K562 (cell line): ENCODE results near the gene SNX20. TPM values are rescaled to one million over a fixed set of nuclear protein-coding genes. Genes with fewer than 3 reads are reported as not detected.

ENCODE experiments used
- ASH1L ChIP-seq: fragments of 450-650 bp; IDR thresholded peaks from 2 replicates; pipeline ENCODE4 v1.6.1; 2018; ENCODE audit warnings: borderline replicate concordance, mild to moderate bottlenecking, low read depth; ENCODE audit not compliant: partially characterized antibody
- CBFB ChIP-seq: sonication (generic); formaldehyde crosslinking; IDR thresholded peaks from 2 replicates; pipeline ENCODE4 v1.4.0; 2020; ENCODE audit warnings: mild to moderate bottlenecking, missing genetic modification reagents
- CC2D1A ChIP-seq: fragments of 450-650 bp; IDR thresholded peaks from 2 replicates; pipeline ENCODE4 v1.6.1; 2017; ENCODE audit warnings: mild to moderate bottlenecking
- CREB1 ChIP-seq, 2 experiments: sonication (generic) in 1 of 2; formaldehyde crosslinking in 1 of 2; IDR thresholded peaks; 2 replicates each; pipeline versions ENCODE4 v1.6.1 to v1.8.0; 2012 to 2022; ENCODE audit warnings: inconsistent platforms in 1 of 2, mild to moderate bottlenecking in 1 of 2, missing genetic modification reagents in 1 of 2, moderate library complexity in 1 of 2
- FUS ChIP-seq: fragments of 200-400 bp; formaldehyde crosslinking; optimal IDR thresholded peaks from 2 replicates; pipeline ENCODE3; 2017; ENCODE audit warnings: low read depth, low read length
- RB1 ChIP-seq: fragments of 450-650 bp; IDR thresholded peaks from 2 replicates; pipeline ENCODE4 v1.6.1; 2017; ENCODE audit warnings: low read depth, mild to moderate bottlenecking
- ZBED1 ChIP-seq: IDR thresholded peaks from 2 replicates; pipeline ENCODE4 v1.6.1; 2014
- ZBTB17 ChIP-seq: fragments of 450-650 bp; formaldehyde crosslinking; IDR thresholded peaks from 2 replicates; pipeline ENCODE4 v1.4.0; 2020; ENCODE audit warnings: mild to moderate bottlenecking
- ZNF3 ChIP-seq: fragments of 250-450 bp; sonication (Bioruptor Pico); IDR thresholded peaks from 2 replicates; pipeline ENCODE4 v1.5.0; 2021; ENCODE audit warnings: mild to moderate bottlenecking, moderate library complexity
- ZNF699 ChIP-seq: fragments of 250-450 bp; sonication (Bioruptor Pico); IDR thresholded peaks from 2 replicates; pipeline ENCODE4 v1.8.0; 2021; ENCODE audit warnings: mild to moderate bottlenecking, moderate library complexity; ENCODE audit not compliant: insufficient replicate concordance
- polyA plus RNA-seq, 8 experiments: library from polyadenylated mRNA; depleted of rRNA in 4 of 8; stranded (reverse) in 5 of 8; unstranded in 3 of 8; fragments of >200 nt; fragmentation: Nextera tagmentation in 2 of 8; fragmentation: Illumina TruSeq in 1 of 8; extraction: Ambion mirVana in 2 of 8; extraction: Trizol in 1 of 8; gene quantifications; 2 replicates each; pipeline versions ENCODE4 v1.2.1 to v1.2.3, GENCODE V29; 2011 to 2014; ENCODE audit warnings: inconsistent platforms in 1 of 8, missing spikeins in 1 of 8
- total RNA-seq, 7 experiments: library from RNA; depleted of rRNA in 6 of 7; stranded (reverse); fragments of >200 nt in 6 of 7; fragmentation: Illumina TruSeq in 2 of 7; extraction: Trizol in 2 of 7; gene quantifications; 2 replicates each; pipeline versions ENCODE4 v1.2.1 to v1.2.3, GENCODE V29; 2011 to 2021; ENCODE audit warnings: low replicate concordance in 1 of 7
- TF ChIP-seq, protein P1 (sequence below): fragments of 450-650 bp; IDR thresholded peaks from one replicate; pipeline ENCODE4 v1.6.1; 2018; ENCODE audit warnings: mild to moderate bottlenecking, moderate library complexity; ENCODE audit not compliant: partially characterized antibody
- TF ChIP-seq, protein P2 (sequence below), 2 experiments: fragments of 250-450 bp in 1 of 2; fragments of 450-650 bp in 1 of 2; sonication (Bioruptor Pico) in 1 of 2; IDR thresholded peaks; 2 replicates each; pipeline versions ENCODE4 v1.6.1 to v1.8.0; 2016 to 2021; ENCODE audit warnings: mild to moderate bottlenecking in 2 of 2, moderate library complexity in 2 of 2, missing compliant biosample characterization in 1 of 2, missing genetic modification characterization in 1 of 2
- TF ChIP-seq, protein P3 (sequence below): sonication (generic); formaldehyde crosslinking; IDR thresholded peaks from 2 replicates; pipeline ENCODE4 v1.9.0; 2022; ENCODE audit warnings: mild to moderate bottlenecking, missing genetic modification reagents
- TF ChIP-seq, protein P4 (sequence below): fragments of 250-450 bp; sonication (Bioruptor Pico); IDR thresholded peaks from 2 replicates; pipeline ENCODE4 v1.4.0; 2020; ENCODE audit warnings: mild to moderate bottlenecking, moderate library complexity, borderline replicate concordance

Gene SNX20
- total and polyA plus RNA-seq, 9 of the 15 experiments (the other 6 are each of a cell fraction or from before 2014, with no cell fraction given), result 0.04 to 0.07 TPM; not detected in 7

DNA sequence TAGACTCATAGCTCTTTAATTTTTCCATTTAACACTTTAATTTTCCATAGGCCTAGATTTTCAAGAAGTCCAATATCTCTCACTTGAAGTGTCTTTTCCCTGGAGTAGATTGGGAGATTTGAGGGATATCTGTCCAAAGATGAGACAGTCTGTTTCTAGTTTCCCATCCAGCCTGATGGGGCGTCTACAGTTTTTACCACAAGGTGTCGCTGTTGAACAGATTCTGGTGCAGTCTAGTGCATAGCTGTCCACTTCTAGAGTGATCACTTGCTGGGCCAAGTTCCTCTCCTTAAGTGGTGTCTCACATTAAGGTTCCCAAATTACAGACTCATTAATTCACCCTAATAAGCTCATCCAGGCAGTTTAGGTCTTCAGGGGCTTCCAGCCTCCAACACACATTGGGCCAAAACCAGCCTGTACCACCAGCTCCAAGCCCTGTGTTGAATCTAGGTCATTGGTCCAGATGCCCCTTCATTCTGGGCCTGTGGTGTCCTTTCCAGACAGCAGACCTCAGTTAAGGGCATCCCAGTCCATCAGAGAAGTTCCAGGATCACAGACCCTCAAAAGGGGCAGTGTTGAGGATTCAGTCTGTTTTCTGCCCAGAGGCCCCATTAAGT is 9.4 kb downstream of the SNX20 start (continued):
- TF ChIP-seq, protein P1, sequence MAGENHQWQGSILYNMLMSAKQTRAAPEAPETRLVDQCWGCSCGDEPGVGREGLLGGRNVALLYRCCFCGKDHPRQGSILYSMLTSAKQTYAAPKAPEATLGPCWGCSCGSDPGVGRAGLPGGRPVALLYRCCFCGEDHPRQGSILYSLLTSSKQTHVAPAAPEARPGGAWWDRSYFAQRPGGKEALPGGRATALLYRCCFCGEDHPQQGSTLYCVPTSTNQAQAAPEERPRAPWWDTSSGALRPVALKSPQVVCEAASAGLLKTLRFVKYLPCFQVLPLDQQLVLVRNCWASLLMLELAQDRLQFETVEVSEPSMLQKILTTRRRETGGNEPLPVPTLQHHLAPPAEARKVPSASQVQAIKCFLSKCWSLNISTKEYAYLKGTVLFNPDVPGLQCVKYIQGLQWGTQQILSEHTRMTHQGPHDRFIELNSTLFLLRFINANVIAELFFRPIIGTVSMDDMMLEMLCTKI, result no peak
- no peak for TF ChIP-seq CBFB
- TF ChIP-seq, protein P2, sequence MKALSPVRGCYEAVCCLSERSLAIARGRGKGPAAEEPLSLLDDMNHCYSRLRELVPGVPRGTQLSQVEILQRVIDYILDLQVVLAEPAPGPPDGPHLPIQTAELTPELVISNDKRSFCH (CRISPR knock-in tag; IDR thresholded peaks at IDR 0.05), result no peak
- TF ChIP-seq, protein P2 (tag; IDR thresholded peaks at IDR 0.05), result no peak
- 0 out of 2 replicates have a peak, but pooled peaks have one; percentile 9 for TF ChIP-seq RB1
- TF ChIP-seq FUS, result no peak
- TF ChIP-seq CC2D1A, result no peak
- TF ChIP-seq, protein P3, sequence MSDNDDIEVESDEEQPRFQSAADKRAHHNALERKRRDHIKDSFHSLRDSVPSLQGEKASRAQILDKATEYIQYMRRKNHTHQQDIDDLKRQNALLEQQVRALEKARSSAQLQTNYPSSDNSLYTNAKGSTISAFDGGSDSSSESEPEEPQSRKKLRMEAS (CRISPR knock-in tag), result no peak
- TF ChIP-seq ZBTB17 (CRISPR knock-in tag), result no peak
- no peak for TF ChIP-seq ZNF699 (CRISPR knock-in tag)
- TF ChIP-seq, protein P4, sequence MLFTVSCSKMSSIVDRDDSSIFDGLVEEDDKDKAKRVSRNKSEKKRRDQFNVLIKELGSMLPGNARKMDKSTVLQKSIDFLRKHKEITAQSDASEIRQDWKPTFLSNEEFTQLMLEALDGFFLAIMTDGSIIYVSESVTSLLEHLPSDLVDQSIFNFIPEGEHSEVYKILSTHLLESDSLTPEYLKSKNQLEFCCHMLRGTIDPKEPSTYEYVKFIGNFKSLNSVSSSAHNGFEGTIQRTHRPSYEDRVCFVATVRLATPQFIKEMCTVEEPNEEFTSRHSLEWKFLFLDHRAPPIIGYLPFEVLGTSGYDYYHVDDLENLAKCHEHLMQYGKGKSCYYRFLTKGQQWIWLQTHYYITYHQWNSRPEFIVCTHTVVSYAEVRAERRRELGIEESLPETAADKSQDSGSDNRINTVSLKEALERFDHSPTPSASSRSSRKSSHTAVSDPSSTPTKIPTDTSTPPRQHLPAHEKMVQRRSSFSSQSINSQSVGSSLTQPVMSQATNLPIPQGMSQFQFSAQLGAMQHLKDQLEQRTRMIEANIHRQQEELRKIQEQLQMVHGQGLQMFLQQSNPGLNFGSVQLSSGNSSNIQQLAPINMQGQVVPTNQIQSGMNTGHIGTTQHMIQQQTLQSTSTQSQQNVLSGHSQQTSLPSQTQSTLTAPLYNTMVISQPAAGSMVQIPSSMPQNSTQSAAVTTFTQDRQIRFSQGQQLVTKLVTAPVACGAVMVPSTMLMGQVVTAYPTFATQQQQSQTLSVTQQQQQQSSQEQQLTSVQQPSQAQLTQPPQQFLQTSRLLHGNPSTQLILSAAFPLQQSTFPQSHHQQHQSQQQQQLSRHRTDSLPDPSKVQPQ, result no peak
- no peak for TF ChIP-seq CREB1 (IDR thresholded peaks at IDR 0.05)
- no peak for TF ChIP-seq CREB1 (CRISPR knock-in tag; IDR thresholded peaks at IDR 0.05)
- no peak for TF ChIP-seq ZNF3 (CRISPR knock-in tag)
- TF ChIP-seq ZBED1, result no peak
- TF ChIP-seq ASH1L, result no peak
